K562 (cell line): Measurements from ENCODE around the gene PRDM12. TPM values are rescaled to one million over a fixed set of nuclear protein-coding genes. Genes with fewer than 3 reads are reported as not detected.

ENCODE experiments used
- ARID3A ChIP-seq: IDR thresholded peaks from 2 replicates; pipeline ENCODE4 v1.6.1; 2012; ENCODE audit warnings: low read depth, low read length, improper control_type of control experiment, borderline replicate concordance
- ASH1L ChIP-seq: fragments of 450-650 bp; IDR thresholded peaks from 2 replicates; pipeline ENCODE4 v1.6.1; 2018; ENCODE audit warnings: borderline replicate concordance, mild to moderate bottlenecking, low read depth; ENCODE audit not compliant: partially characterized antibody
- CREB1 ChIP-seq, 2 experiments: sonication (generic) in 1 of 2; formaldehyde crosslinking in 1 of 2; IDR thresholded peaks; 2 replicates each; pipeline versions ENCODE4 v1.6.1 to v1.8.0; 2012 to 2022; ENCODE audit warnings: inconsistent platforms in 1 of 2, mild to moderate bottlenecking in 1 of 2, missing genetic modification reagents in 1 of 2, moderate library complexity in 1 of 2
- DIDO1 ChIP-seq: fragments of 450-650 bp; IDR thresholded peaks from 2 replicates; pipeline ENCODE4 v1.6.1; 2016; ENCODE audit warnings: low read depth, missing biosample characterization, missing genetic modification characterization
- NEUROD1 ChIP-seq: fragments of 150-350 bp; IDR thresholded peaks from 2 replicates; pipeline ENCODE4 v1.6.1; 2014; ENCODE audit warnings: borderline replicate concordance, low read length, low read depth; ENCODE audit not compliant: partially characterized antibody
- NR3C1 ChIP-seq: sonication (generic); formaldehyde crosslinking; IDR thresholded peaks from 2 replicates; pipeline ENCODE4 v1.8.1; 2022; ENCODE audit warnings: missing genetic modification reagents
- POLR2AphosphoS2 ChIP-seq: IDR thresholded peaks from 2 replicates; pipeline ENCODE4 v1.6.1; 2012; ENCODE audit warnings: low read length, improper control_type of control experiment
- RB1 ChIP-seq: fragments of 450-650 bp; IDR thresholded peaks from 2 replicates; pipeline ENCODE4 v1.6.1; 2017; ENCODE audit warnings: low read depth, mild to moderate bottlenecking
- SUPT5H ChIP-seq: fragments of 450-650 bp; IDR thresholded peaks from 2 replicates; pipeline ENCODE4 v1.6.1; 2016
- THAP12 ChIP-seq: fragments of 250-450 bp; sonication (Bioruptor Pico); IDR thresholded peaks from 2 replicates; pipeline ENCODE4 v1.9.0; 2021; ENCODE audit warnings: mild to moderate bottlenecking, inconsistent platforms
- ZNF121 ChIP-seq: sonication (generic); formaldehyde crosslinking; conservative IDR thresholded peaks from 2 replicates; pipeline ENCODE4 v1.8.0; 2022; ENCODE audit warnings: missing genetic modification reagents
- ZNF584 ChIP-seq: fragments of 200-800 bp; sonication (Bioruptor generic); IDR thresholded peaks from 2 replicates; pipeline ENCODE4 v1.6.1; 2016; ENCODE audit warnings: low read depth, mild to moderate bottlenecking, missing genetic modification characterization, missing compliant biosample characterization
- polyA plus RNA-seq, 8 experiments: library from polyadenylated mRNA; depleted of rRNA in 4 of 8; stranded (reverse) in 5 of 8; unstranded in 3 of 8; fragments of >200 nt; fragmentation: Nextera tagmentation in 2 of 8; fragmentation: Illumina TruSeq in 1 of 8; extraction: Ambion mirVana in 2 of 8; extraction: Trizol in 1 of 8; gene quantifications; 2 replicates each; pipeline versions ENCODE4 v1.2.1 to v1.2.3, GENCODE V29; 2011 to 2014; ENCODE audit warnings: inconsistent platforms in 1 of 8, missing spikeins in 1 of 8
- total RNA-seq, 7 experiments: library from RNA; depleted of rRNA in 6 of 7; stranded (reverse); fragments of >200 nt in 6 of 7; fragmentation: Illumina TruSeq in 2 of 7; extraction: Trizol in 2 of 7; gene quantifications; 2 replicates each; pipeline versions ENCODE4 v1.2.1 to v1.2.3, GENCODE V29; 2011 to 2021; ENCODE audit warnings: low replicate concordance in 1 of 7
- TF ChIP-seq, protein P1 (sequence below): IDR thresholded peaks from 2 replicates; pipeline ENCODE4 v1.6.1; 2016; ENCODE audit warnings: missing genetic modification characterization, missing compliant biosample characterization
- TF ChIP-seq, protein P2 (sequence below): sonication (generic); formaldehyde crosslinking; IDR thresholded peaks from 2 replicates; pipeline ENCODE4 v1.8.1; 2023; ENCODE audit warnings: mild to moderate bottlenecking, missing genetic modification reagents
- TF ChIP-seq, protein P3 (sequence below), 2 experiments: IDR thresholded peaks; 2 replicates each; pipeline ENCODE4 v1.6.1; 2012; ENCODE audit warnings: improper control_type of control experiment in 2 of 2, low read depth in 2 of 2, low read length in 2 of 2, borderline replicate concordance in 1 of 2

The PRDM12 gene
- total and polyA plus RNA-seq, 9 of the 15 experiments (the other 6 are each of a cell fraction or from before 2014, with no cell fraction given): 0.04 to 0.22 (median 0.07) TPM; not detected in 3

DNA sequence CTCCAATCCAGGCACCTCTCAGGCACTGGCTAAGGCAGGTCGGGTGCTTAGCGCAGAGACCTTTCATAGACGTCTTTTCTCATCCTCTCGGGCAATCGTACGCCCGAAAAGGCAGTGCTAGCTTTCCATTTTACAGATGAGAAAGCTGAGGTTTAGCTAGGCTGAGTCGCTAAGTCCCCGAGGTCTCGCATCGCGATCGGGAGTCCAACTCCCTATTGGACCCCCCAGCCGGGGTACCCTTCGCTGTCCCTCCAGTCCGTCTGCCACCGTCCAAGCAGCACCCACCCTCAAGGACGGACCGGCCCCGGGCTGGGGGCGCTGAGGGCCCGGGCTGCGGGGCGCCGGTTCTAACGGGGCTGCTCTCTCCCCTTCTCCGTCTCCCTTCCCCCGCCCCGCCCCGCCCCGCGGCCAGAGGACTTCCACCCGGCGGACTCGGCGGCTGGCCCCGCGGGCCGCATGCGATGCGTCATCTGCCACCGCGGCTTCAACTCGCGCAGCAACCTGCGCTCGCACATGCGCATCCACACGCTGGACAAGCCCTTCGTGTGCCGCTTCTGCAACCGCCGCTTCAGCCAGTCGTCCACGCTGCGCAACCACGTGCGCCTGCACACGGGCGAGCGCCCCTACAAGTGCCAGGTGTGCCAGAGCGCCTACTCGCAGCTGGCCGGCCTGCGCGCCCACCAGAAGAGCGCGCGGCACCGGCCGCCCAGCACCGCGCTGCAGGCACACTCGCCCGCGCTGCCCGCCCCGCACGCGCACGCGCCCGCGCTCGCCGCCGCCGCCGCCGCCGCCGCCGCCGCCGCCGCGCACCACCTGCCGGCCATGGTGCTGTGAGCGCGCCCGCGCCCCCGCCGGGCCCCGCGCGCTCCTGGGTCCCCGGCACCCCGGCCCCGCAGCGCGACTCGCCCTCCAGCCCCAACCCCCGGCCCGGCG lies 16.7 kb downstream of the PRDM12 start (continued):
- TF ChIP-seq, protein P1, sequence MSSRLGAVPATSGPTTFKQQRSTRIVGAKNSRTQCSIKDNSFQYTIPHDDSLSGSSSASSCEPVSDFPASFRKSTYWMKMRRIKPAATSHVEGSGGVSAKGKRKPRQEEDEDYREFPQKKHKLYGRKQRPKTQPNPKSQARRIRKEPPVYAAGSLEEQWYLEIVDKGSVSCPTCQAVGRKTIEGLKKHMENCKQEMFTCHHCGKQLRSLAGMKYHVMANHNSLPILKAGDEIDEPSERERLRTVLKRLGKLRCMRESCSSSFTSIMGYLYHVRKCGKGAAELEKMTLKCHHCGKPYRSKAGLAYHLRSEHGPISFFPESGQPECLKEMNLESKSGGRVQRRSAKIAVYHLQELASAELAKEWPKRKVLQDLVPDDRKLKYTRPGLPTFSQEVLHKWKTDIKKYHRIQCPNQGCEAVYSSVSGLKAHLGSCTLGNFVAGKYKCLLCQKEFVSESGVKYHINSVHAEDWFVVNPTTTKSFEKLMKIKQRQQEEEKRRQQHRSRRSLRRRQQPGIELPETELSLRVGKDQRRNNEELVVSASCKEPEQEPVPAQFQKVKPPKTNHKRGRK (tag): no peak
- TF ChIP-seq DIDO1 (tag): no peak
- no peak for TF ChIP-seq ARID3A
- TF ChIP-seq NR3C1: peak; percentile 96
- peak; percentile 67; the same call in 1 of the 2 replicates for TF ChIP-seq CREB1 (IDR thresholded peaks at IDR 0.05)
- peak; percentile 81 for TF ChIP-seq CREB1 (CRISPR knock-in tag; IDR thresholded peaks at IDR 0.05)
- TF ChIP-seq POLR2AphosphoS2: no peak
- TF ChIP-seq ASH1L: no peak
- TF ChIP-seq NEUROD1: peak; percentile 22
- peak; percentile 68 for TF ChIP-seq RB1
- TF ChIP-seq, protein P2, sequence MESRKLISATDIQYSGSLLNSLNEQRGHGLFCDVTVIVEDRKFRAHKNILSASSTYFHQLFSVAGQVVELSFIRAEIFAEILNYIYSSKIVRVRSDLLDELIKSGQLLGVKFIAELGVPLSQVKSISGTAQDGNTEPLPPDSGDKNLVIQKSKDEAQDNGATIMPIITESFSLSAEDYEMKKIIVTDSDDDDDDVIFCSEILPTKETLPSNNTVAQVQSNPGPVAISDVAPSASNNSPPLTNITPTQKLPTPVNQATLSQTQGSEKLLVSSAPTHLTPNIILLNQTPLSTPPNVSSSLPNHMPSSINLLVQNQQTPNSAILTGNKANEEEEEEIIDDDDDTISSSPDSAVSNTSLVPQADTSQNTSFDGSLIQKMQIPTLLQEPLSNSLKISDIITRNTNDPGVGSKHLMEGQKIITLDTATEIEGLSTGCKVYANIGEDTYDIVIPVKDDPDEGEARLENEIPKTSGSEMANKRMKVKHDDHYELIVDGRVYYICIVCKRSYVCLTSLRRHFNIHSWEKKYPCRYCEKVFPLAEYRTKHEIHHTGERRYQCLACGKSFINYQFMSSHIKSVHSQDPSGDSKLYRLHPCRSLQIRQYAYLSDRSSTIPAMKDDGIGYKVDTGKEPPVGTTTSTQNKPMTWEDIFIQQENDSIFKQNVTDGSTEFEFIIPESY (CRISPR knock-in tag): peak; percentile 84
- TF ChIP-seq ZNF584: peak; percentile 51; the same call in 1 of the 2 replicates
- TF ChIP-seq SUPT5H: peak; percentile 39
- TF ChIP-seq, protein P3, sequence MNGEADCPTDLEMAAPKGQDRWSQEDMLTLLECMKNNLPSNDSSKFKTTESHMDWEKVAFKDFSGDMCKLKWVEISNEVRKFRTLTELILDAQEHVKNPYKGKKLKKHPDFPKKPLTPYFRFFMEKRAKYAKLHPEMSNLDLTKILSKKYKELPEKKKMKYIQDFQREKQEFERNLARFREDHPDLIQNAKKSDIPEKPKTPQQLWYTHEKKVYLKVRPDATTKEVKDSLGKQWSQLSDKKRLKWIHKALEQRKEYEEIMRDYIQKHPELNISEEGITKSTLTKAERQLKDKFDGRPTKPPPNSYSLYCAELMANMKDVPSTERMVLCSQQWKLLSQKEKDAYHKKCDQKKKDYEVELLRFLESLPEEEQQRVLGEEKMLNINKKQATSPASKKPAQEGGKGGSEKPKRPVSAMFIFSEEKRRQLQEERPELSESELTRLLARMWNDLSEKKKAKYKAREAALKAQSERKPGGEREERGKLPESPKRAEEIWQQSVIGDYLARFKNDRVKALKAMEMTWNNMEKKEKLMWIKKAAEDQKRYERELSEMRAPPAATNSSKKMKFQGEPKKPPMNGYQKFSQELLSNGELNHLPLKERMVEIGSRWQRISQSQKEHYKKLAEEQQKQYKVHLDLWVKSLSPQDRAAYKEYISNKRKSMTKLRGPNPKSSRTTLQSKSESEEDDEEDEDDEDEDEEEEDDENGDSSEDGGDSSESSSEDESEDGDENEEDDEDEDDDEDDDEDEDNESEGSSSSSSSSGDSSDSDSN (IDR thresholded peaks at IDR 0.05; ENCODE audit: borderline replicate concordance in 1 of 2, low read depth in 2 of 2, low read length in 2 of 2): peak; percentile 46 to 58; a peak in 1 of 4 replicates
- TF ChIP-seq ZNF121 (CRISPR knock-in tag): peak; percentile 45
- peak; percentile 84; the same call in 1 of the 2 replicates for TF ChIP-seq THAP12 (CRISPR knock-in tag)
